ENCODE data around the gene NHSL1.

Gene NHSL1

GRCh38 chr6:138440758-138441357, 58.4 kb downstream of the NHSL1 start:
- no peak for DNase-seq (ENCODE audit: low read depth in 2 of 2)

GRCh38 chr6:138440296-138440695, 59.0 kb downstream of the NHSL1 start:
- H3K4me3 ChIP-seq (replicated peaks in 1 of 2; ENCODE audit: low read depth in 2 of 2, low read length in 2 of 2): no peak overlapping the region
- TF ChIP-seq CTCF (IDR thresholded peaks at IDR 0.05; ENCODE audit: low read depth, low read length): no peak
- DNase-seq (ENCODE audit: low read depth in 2 of 2): no peak

More at GRCh38 chr6:138440758-138441357, 58.4 kb downstream of the NHSL1 start:
- TF ChIP-seq CTCF (IDR thresholded peaks at IDR 0.05; ENCODE audit: low read depth, low read length): no peak
- no peak overlapping the region for H3K4me3 ChIP-seq (replicated peaks in 1 of 2; ENCODE audit: low read depth in 2 of 2, low read length in 2 of 2)

GRCh38 chr6:138439546-138439945, 59.7 kb downstream of the NHSL1 start:
- TF ChIP-seq CTCF (IDR thresholded peaks at IDR 0.05; ENCODE audit: low read depth, low read length): no peak
- DNase-seq (ENCODE audit: low read depth in 2 of 2): no peak
- H3K4me3 ChIP-seq (replicated peaks in 1 of 2; ENCODE audit: low read depth in 2 of 2, low read length in 2 of 2): no peak overlapping the region

DNA sequence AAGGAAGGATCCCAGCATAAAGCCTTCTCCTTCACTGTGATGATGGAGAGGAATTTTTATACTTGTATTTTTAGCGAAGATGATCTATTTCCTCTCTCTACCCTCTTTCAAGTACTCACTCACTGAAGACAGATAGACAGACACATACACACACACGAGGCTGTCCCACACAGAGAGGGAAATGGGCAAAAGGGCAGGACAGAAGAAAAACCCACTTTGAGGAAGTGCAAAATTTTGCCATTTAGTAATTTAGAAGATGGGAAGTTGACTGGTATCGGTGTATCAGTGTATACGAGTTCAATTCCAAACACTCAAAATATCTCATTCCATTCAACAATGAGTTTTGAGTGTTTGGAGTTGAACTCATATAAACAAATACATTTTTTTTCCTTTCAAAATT, 64.4 kb downstream of the NHSL1 start:
- no peak for DNase-seq (ENCODE audit: low read depth in 2 of 2)
- no peak for TF ChIP-seq CTCF (IDR thresholded peaks at IDR 0.05; ENCODE audit: low read depth, low read length)
- no peak overlapping the region for H3K4me3 ChIP-seq (replicated peaks in 1 of 2; ENCODE audit: low read depth in 2 of 2, low read length in 2 of 2)

DNA sequence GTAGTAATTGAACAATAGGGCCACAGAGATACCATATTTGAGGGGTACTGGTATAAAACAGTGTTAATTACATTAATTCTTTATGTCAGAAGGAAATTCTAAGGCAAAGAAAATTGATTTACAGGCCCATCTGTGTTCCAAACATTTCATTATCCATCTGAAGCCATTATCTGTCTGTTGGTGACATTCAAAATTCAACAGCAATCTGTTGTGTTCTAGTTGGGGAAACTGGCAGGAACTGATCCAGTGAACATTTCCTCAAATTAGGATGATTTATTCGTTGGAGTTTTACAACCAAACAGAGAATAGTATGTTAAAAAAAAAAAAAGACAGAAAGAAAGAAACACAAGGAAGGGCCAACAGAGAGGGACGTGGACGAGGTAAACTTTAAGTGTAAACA, 65.2 kb downstream of the NHSL1 start:
- no peak for TF ChIP-seq CTCF (IDR thresholded peaks at IDR 0.05; ENCODE audit: low read depth, low read length)
- DNase-seq (ENCODE audit: low read depth in 2 of 2): no peak
- H3K4me3 ChIP-seq (replicated peaks in 1 of 2; ENCODE audit: low read depth in 2 of 2, low read length in 2 of 2): no peak overlapping the region

DNA sequence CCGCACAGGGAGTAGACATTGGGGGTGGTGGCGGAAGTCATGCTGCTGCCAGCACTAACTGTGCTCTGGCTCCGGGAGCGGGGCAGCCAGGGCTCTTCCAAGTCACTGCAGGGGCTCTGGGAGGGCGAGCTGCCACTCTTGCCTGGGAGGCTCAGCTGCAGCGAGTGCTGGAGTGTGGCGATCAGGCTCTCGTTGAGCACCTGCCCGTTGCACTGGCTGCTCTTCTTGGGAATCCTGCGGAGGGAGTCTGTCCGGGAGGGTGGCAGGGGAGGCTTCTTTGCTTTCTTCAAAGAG, 67.3 kb downstream of the NHSL1 start:
- no peak for TF ChIP-seq CTCF (IDR thresholded peaks at IDR 0.05; ENCODE audit: low read depth, low read length)
- DNase-seq (ENCODE audit: low read depth in 2 of 2): no peak

More for the DNA sequence above, 67.3 kb downstream of the NHSL1 start:
- H3K4me3 ChIP-seq (replicated peaks in 1 of 2; ENCODE audit: low read depth in 2 of 2, low read length in 2 of 2): no peak overlapping the region

Measured in cardiac fibroblast (primary cell).